HL-60 (cell line): ENCODE measurements around the gene TXNRD2.

ENCODE experiments used
- DNase-seq, 2 experiments: peaks; one replicate each; pipeline ENCODE4 v3.0.0-alpha.2; 2010 to 2020; ENCODE audit warnings: low read depth in 1 of 2, low spot score in 1 of 2
- H3K27ac ChIP-seq: fragments of 250-450 bp; sonication (Bioruptor Pico); replicated peaks from 2 replicates; pipeline ENCODE4 v1.5.1; 2020; ENCODE audit warnings: mild to moderate bottlenecking, moderate library complexity
- H3K27me3 ChIP-seq: fragments of 250-450 bp; sonication (Bioruptor Pico); 2 replicates; pipeline ENCODE4 v1.5.1; 2021; ENCODE audit warnings: mild to moderate bottlenecking, moderate library complexity; ENCODE audit not compliant: insufficient read depth, poor library complexity, severe bottlenecking
- H3K4me3 ChIP-seq: replicated peaks from 2 replicates; pipeline ENCODE4 v1.5.1; 2011; ENCODE audit warnings: mild to moderate bottlenecking, control low read depth, low read length; ENCODE audit not compliant: insufficient read depth
- GABPA ChIP-seq: IDR thresholded peaks from 2 replicates; pipeline ENCODE4 v1.6.1; 2012; ENCODE audit warnings: low read depth
- POLR2AphosphoS5 ChIP-seq: IDR thresholded peaks from 2 replicates; pipeline ENCODE4 v1.6.1; 2012; ENCODE audit warnings: low read depth
- SPI1 ChIP-seq: IDR thresholded peaks from 2 replicates; pipeline ENCODE4 v1.6.1; 2012; ENCODE audit warnings: low read depth, mild to moderate bottlenecking, borderline replicate concordance
- TF ChIP-seq, protein P1 (sequence below): IDR thresholded peaks from one replicate; pipeline ENCODE4 v1.5.1; 2011; ENCODE audit warnings: low read length, control low read depth, inconsistent platforms; ENCODE audit not compliant: insufficient read depth
- TF ChIP-seq, protein P2 (sequence below): IDR thresholded peaks from 2 replicates; pipeline ENCODE4 v1.6.1; 2012; ENCODE audit warnings: low read depth; ENCODE audit not compliant: insufficient replicate concordance

Gene TXNRD2

GRCh38 chr22:19972652-19973550, 31.3 kb upstream of the TXNRD2 start:
- no peak for DNase-seq
- no peak overlapping the region for H3K27ac ChIP-seq
- no peak overlapping the region for H3K4me3 ChIP-seq
- TF ChIP-seq POLR2AphosphoS5: no peak
- no peak for TF ChIP-seq GABPA
- TF ChIP-seq, protein P1, sequence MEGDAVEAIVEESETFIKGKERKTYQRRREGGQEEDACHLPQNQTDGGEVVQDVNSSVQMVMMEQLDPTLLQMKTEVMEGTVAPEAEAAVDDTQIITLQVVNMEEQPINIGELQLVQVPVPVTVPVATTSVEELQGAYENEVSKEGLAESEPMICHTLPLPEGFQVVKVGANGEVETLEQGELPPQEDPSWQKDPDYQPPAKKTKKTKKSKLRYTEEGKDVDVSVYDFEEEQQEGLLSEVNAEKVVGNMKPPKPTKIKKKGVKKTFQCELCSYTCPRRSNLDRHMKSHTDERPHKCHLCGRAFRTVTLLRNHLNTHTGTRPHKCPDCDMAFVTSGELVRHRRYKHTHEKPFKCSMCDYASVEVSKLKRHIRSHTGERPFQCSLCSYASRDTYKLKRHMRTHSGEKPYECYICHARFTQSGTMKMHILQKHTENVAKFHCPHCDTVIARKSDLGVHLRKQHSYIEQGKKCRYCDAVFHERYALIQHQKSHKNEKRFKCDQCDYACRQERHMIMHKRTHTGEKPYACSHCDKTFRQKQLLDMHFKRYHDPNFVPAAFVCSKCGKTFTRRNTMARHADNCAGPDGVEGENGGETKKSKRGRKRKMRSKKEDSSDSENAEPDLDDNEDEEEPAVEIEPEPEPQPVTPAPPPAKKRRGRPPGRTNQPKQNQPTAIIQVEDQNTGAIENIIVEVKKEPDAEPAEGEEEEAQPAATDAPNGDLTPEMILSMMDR: no peak
- TF ChIP-seq SPI1: no peak
- TF ChIP-seq, protein P2, sequence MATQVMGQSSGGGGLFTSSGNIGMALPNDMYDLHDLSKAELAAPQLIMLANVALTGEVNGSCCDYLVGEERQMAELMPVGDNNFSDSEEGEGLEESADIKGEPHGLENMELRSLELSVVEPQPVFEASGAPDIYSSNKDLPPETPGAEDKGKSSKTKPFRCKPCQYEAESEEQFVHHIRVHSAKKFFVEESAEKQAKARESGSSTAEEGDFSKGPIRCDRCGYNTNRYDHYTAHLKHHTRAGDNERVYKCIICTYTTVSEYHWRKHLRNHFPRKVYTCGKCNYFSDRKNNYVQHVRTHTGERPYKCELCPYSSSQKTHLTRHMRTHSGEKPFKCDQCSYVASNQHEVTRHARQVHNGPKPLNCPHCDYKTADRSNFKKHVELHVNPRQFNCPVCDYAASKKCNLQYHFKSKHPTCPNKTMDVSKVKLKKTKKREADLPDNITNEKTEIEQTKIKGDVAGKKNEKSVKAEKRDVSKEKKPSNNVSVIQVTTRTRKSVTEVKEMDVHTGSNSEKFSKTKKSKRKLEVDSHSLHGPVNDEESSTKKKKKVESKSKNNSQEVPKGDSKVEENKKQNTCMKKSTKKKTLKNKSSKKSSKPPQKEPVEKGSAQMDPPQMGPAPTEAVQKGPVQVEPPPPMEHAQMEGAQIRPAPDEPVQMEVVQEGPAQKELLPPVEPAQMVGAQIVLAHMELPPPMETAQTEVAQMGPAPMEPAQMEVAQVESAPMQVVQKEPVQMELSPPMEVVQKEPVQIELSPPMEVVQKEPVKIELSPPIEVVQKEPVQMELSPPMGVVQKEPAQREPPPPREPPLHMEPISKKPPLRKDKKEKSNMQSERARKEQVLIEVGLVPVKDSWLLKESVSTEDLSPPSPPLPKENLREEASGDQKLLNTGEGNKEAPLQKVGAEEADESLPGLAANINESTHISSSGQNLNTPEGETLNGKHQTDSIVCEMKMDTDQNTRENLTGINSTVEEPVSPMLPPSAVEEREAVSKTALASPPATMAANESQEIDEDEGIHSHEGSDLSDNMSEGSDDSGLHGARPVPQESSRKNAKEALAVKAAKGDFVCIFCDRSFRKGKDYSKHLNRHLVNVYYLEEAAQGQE: no peak
- no peaks in the 10 kb centered on the region for H3K27me3 ChIP-seq

- no peak for TF ChIP-seq SPI1
- TF ChIP-seq, protein P1: no peak
- TF ChIP-seq, protein P2: no peak
- TF ChIP-seq GABPA: no peak
- no peak; the same call in 1 of the 2 replicates for TF ChIP-seq POLR2AphosphoS5
- Histone ChIP-seq H3K27me3 (no peaks in the 10 kb centered on the region), H3K27ac (no peak overlapping the region), H3K4me3 (no peak overlapping the region)
- no peak for DNase-seq
Measured at GRCh38 chr22:19972251-19972650, 30.6 kb upstream of the TXNRD2 start.

DNA sequence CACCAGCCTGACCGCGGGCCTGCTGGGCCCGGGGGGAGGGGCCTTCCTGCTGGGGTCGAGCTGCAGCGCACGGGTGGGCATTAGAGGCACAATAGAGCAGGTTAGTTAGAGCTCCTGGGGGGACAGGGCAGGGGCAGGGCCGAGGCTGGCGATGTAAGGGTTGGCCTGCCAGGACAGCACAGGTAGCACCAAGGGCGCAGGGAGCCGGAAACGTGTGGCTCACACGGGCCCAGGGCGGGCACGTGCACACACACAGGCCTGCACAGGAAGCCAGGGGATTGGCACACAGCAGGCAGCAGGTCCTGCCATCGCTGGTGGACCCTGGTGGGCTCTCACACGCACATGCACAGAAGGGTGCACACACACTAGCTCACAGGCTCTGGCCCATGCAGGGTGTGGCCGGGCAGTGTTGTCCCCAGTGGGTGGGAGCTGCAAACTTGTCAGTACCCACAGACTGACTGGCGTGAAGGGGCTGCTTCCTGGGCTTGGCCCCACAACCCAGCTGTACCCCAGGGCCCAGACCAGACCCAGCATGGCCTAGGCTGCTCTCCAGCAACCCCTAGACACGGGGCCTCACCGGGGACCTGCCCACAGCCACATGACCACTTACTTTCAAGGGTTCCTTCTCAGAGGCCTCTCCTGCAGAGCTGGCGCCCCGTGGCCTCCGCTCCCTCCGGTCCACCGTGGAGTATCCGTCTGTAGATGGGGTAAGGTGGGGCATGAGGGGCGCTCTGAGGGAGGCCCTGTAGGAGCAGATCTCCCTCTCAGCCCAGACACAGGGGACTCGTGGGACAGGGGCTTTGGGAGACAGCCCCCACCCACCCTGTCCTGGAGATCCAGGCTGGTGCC, 29.9 kb upstream of the TXNRD2 start:
- Histone ChIP-seq H3K27me3 (no peaks in the 10 kb centered on the region), H3K4me3 (no peak overlapping the region), H3K27ac (no peak overlapping the region)
- no peak for DNase-seq
- TF ChIP-seq, protein P1: no peak
- TF ChIP-seq, protein P2: no peak
- no peak for TF ChIP-seq SPI1
- TF ChIP-seq POLR2AphosphoS5: 0 out of 2 replicates have a peak, but pooled peaks have one; percentile 51
- TF ChIP-seq GABPA: no peak
